Uterus (tissue), 2 donors: ENCODE results near the gene RAB39A.

ENCODE experiments used
- POLR2A ChIP-seq, 2 donors: fragments of 450-650 bp; IDR thresholded peaks; one replicate each; pipeline ENCODE4 v1.6.1; 2016; ENCODE audit warnings: antibody characterized with exemption in 2 of 2, mild to moderate bottlenecking in 1 of 2, moderate library complexity in 1 of 2
- TF ChIP-seq, protein P1 (sequence below), 4 experiments: fragments of 200-600 bp in 2 of 4; fragments of 450-650 bp in 2 of 4; sonication (generic) in 2 of 4; IDR thresholded peaks; one replicate each; pipeline ENCODE4 v1.5.1; 2016 to 2019; ENCODE audit warnings: antibody characterized with exemption in 4 of 4, mild to moderate bottlenecking in 2 of 4, moderate library complexity in 1 of 4

DNA sequence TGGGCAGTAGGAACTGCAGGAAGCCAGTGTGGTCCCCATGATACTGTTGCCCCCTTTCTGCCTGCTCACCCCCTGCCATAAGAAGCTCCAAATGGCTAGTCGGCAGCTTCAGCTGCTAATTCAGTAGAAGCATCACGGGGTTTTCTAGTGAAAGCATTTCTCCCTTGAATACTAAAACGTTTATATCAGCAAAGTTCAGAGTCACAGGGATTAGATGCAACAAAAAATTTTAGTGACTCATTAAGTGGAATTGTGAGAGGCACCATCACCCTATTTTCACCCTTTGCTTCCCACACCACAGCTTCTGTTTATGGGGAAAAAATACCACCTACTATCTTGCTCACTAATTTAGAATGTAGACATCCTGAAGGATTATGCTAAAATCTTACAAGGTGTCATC lies 25.2 kb downstream of the RAB39A start:
- TF ChIP-seq, protein P1, sequence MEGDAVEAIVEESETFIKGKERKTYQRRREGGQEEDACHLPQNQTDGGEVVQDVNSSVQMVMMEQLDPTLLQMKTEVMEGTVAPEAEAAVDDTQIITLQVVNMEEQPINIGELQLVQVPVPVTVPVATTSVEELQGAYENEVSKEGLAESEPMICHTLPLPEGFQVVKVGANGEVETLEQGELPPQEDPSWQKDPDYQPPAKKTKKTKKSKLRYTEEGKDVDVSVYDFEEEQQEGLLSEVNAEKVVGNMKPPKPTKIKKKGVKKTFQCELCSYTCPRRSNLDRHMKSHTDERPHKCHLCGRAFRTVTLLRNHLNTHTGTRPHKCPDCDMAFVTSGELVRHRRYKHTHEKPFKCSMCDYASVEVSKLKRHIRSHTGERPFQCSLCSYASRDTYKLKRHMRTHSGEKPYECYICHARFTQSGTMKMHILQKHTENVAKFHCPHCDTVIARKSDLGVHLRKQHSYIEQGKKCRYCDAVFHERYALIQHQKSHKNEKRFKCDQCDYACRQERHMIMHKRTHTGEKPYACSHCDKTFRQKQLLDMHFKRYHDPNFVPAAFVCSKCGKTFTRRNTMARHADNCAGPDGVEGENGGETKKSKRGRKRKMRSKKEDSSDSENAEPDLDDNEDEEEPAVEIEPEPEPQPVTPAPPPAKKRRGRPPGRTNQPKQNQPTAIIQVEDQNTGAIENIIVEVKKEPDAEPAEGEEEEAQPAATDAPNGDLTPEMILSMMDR (IDR thresholded peaks at IDR 0.05) = no peak
- TF ChIP-seq POLR2A (IDR thresholded peaks at IDR 0.05) = no peak
